Peyer's patch (tissue), 4 donors: ENCODE data around the gene FHL3. TPM values are rescaled to one million over a fixed set of nuclear protein-coding genes. Genes with fewer than 3 reads are reported as not detected.
"Not testable (repeated sequence)": the region's sequence is repeated elsewhere in the genome, so short reads cannot be mapped to it uniquely, and the experiment has no call there.

Source experiments
- DNase-seq, 3 donors: peaks; one replicate each; pipeline ENCODE4 v3.0.0-alpha.2; 2017 to 2019
- H3K27ac ChIP-seq, 4 donors: fragments of 200-600 bp; sonication (generic); one replicate each; pipeline ENCODE4 v1.5.1; 2016 to 2019
- H3K27me3 ChIP-seq, 2 donors: fragments of 200-600 bp; sonication (generic); one replicate each; pipeline ENCODE4 v1.5.1; 2019
- H3K36me3 ChIP-seq, 3 donors: fragments of 200-600 bp; sonication (generic); one replicate each; pipeline ENCODE4 v1.5.1; 2016 to 2019
- H3K4me1 ChIP-seq, 4 donors: fragments of 200-600 bp; sonication (generic); one replicate each; pipeline ENCODE4 v1.5.1; 2016 to 2019
- H3K4me3 ChIP-seq, 4 donors: fragments of 200-600 bp; sonication (generic); 1 replicate in 3 of 4; 2 replicates in 1 of 4; pipeline ENCODE4 v1.5.1; 2016 to 2019; ENCODE audit warnings: mild to moderate bottlenecking in 1 of 4
- H3K9me3 ChIP-seq, 4 donors: fragments of 200-600 bp; sonication (generic); one replicate each; pipeline ENCODE4 v1.5.1; 2016 to 2019; ENCODE audit warnings: mild to moderate bottlenecking in 1 of 4
- POLR2A ChIP-seq, 2 donors: fragments of 450-650 bp; IDR thresholded peaks; one replicate each; pipeline ENCODE4 v1.5.1; 2017; ENCODE audit warnings: antibody characterized with exemption in 2 of 2, mild to moderate bottlenecking in 2 of 2, moderate library complexity in 2 of 2
- total RNA-seq, 4 donors: library from RNA; depleted of rRNA; stranded (reverse); fragments of >200 nt; gene quantifications; one replicate each; pipeline ENCODE4 v1.1.0, GENCODE V29; 2016
- TF ChIP-seq, protein P1 (sequence below), 6 experiments: fragments of 450-650 bp in 4 of 6; fragments of 200-600 bp in 2 of 6; sonication (generic) in 1 of 6; IDR thresholded peaks; one replicate each; pipeline ENCODE4 v1.5.1; 2017 to 2019; ENCODE audit warnings: antibody characterized with exemption in 6 of 6, mild to moderate bottlenecking in 3 of 6, moderate library complexity in 1 of 6

FHL3 gene
- total RNA-seq, 4 donors from 2014 or later, result 3.3 to 13.2 (median 4.9) TPM

DNA sequence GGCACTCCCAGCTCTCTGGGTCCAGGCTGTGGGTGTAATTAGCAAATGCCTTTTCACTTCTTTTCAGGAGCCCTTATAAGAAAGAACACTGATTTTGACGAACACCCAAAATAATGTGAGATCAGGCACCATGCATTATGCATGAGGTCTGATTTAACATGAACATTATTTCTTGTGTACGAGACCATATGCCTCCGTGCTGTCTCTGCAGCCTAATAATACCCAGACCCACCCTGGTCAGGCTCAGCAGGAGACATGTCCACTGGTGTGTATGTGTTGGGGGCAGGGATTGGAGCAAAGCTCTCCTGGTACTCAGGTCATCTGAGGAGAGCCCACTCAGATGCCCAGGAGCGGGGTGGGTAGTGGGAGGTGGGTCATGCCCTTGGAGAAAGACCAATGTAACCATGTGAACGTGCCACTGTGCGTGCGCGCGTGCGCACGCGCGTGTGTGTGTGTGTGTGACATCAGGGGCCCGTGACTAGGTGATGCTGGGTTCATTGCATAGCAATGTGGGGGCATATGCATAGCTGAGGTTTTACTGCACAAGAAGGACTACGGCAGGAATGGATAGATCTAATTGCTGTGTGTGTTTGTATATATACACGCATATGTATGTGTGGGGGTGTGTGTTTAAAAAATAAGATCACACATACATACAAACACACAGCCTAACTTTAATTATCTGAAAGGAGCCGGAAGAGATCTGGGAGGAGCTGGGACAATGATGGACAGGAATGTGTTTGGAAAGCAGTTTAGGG, 34.2 kb upstream of the FHL3 start:
- Histone ChIP-seq H3K9me3 (no peaks in the 10 kb centered on the region), H3K27me3 (peaks cover 0 to 21% of the 10 kb centered on the region in 2 donors), H3K27ac (no peak overlapping the region), H3K36me3 (no peaks in the 10 kb centered on the region), H3K4me1 (peaks cover 0 to 4% (median 0%) of the 10 kb centered on the region in 4 donors), H3K4me3 (no peak overlapping the region)
- no peak for TF ChIP-seq POLR2A (IDR thresholded peaks at IDR 0.05)
- DNase-seq, result no peak

DNA sequence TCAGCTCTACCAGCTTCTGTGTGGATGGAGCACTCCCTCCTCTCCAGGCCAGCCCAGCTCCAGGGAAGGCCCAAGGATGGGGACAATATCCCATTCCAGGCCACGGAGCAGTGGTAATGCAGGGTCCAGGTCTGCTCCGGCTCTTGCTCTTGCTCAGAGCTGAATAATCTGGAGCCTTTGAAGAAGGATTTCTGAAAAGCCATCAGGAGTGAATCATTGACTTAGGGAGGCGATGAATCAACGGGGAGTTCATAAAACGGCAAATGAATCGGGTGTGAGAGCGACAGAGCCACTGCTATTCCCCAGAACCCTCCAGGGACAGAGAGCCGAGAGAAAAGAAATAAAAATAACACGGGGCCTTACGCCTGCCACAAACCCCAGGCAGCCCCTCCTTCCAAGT, 33.5 kb upstream of the FHL3 start:
- H3K9me3 ChIP-seq, result no peaks in the 10 kb centered on the region
- no peak overlapping the region for H3K27ac ChIP-seq
- DNase-seq, result no peak
- no peaks in the 10 kb centered on the region for H3K4me1 ChIP-seq
- TF ChIP-seq POLR2A (IDR thresholded peaks at IDR 0.05), result no peak
- TF ChIP-seq, protein P1, sequence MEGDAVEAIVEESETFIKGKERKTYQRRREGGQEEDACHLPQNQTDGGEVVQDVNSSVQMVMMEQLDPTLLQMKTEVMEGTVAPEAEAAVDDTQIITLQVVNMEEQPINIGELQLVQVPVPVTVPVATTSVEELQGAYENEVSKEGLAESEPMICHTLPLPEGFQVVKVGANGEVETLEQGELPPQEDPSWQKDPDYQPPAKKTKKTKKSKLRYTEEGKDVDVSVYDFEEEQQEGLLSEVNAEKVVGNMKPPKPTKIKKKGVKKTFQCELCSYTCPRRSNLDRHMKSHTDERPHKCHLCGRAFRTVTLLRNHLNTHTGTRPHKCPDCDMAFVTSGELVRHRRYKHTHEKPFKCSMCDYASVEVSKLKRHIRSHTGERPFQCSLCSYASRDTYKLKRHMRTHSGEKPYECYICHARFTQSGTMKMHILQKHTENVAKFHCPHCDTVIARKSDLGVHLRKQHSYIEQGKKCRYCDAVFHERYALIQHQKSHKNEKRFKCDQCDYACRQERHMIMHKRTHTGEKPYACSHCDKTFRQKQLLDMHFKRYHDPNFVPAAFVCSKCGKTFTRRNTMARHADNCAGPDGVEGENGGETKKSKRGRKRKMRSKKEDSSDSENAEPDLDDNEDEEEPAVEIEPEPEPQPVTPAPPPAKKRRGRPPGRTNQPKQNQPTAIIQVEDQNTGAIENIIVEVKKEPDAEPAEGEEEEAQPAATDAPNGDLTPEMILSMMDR (IDR thresholded peaks at IDR 0.05), result no peak
- H3K27me3 ChIP-seq, result peaks cover 0 to 15% of the 10 kb centered on the region in 2 donors
- no peaks in the 10 kb centered on the region for H3K36me3 ChIP-seq
- no peak overlapping the region for H3K4me3 ChIP-seq

DNA sequence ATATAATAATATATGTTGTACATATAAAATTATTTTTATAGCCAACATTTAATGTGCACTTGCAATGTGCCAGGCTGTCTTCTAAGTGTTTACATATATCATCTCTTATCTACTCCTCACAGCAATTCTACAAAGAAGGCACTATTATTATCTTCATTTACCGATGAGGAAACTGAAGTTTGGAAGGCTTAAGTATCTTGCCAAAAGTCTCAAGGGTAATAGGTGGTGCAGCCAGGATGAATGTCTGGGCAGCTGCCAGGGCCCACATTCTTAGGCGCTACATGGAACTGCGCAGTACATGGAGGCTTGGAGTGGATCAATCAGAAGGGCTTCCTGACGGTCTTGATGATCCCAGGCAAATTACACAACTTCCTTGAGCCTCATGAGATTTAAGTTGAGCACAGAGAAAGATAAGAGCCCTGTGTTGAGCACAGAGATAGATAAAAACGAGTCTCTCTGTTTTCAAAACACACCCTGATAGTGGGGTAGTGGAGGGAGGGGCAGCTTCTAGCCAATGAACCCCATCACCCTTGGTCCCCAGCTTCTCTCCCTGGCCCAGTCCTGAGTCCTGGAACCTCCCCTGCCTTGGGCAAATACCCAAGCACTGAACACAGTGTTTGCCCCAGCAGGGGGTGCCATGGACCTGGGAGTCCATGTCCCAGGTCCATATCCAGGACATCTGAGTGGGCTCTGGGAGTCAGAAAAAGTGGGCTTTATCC, 32.1 kb upstream of the FHL3 start:
- TF ChIP-seq POLR2A (IDR thresholded peaks at IDR 0.05), result no peak
- TF ChIP-seq, protein P1 (IDR thresholded peaks at IDR 0.05), result peak in 3 of 6 experiments; percentile 19 to 30 (median 22)
- no peak overlapping the region for H3K4me3 ChIP-seq
- no peaks in the 10 kb centered on the region for H3K36me3 ChIP-seq
- H3K27ac ChIP-seq, result no peak overlapping the region
- H3K9me3 ChIP-seq, result no peaks in the 10 kb centered on the region
- no peak for DNase-seq
- H3K4me1 ChIP-seq, result no peaks in the 10 kb centered on the region
- no peaks in the 10 kb centered on the region for H3K27me3 ChIP-seq

DNA sequence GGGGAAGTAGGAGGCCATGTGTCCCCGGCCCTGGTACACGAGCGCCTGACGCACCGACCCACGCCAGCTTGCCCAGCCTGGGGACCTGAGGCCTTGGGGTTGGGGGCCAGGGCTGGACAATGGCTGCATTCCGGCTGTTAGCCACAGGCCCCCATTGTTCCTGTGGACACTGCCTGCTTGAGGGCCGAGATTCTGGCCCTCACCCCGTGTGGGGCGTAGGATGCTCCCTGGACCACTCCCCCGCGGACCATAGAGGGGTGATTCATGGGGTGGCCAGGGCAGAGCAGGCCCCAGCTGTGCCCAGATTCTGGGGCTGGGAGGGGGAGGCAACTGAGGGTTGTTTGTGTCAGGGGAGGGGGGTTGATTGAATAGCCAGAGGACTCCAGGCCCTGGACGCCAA, 29.6 kb upstream of the FHL3 start:
- Histone ChIP-seq H3K27ac (no peak overlapping the region), H3K27me3 (no peaks in the 10 kb centered on the region), H3K36me3 (no peaks in the 10 kb centered on the region), H3K9me3 (no peaks in the 10 kb centered on the region), H3K4me3 (no peak overlapping the region), H3K4me1 (peaks cover 0 to 11% (median 4%) of the 10 kb centered on the region in 4 donors)
- no peak for DNase-seq
- TF ChIP-seq POLR2A (IDR thresholded peaks at IDR 0.05), result no peak
- TF ChIP-seq, protein P1 (IDR thresholded peaks at IDR 0.05), result no peak

DNA sequence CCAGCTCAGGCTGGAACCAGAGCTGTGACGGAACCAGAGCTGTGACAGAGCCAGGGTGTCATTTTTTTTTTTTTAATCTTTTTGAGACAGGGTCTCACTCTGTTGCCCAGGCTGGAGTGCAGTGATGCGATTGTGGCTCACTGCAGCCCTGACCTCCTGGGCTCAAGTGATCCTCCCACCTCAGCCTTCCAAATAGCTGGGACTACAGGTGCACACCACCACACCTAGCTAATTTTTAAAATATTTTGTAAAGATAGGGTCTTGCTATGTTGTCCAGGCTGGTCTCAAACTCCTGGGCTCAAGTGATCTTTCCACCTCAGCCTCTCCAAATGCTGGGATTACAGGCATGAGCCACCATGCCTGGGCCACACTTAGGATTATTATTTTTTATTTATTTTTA, 27.7 kb upstream of the FHL3 start:
- not testable (repeated sequence) for H3K4me3 ChIP-seq, DNase-seq, H3K36me3 ChIP-seq, H3K27me3 ChIP-seq, H3K9me3 ChIP-seq, H3K27ac ChIP-seq
- peaks cover 0 to 18% (median 6%) of the 10 kb centered on the region in 4 donors for H3K4me1 ChIP-seq

DNA sequence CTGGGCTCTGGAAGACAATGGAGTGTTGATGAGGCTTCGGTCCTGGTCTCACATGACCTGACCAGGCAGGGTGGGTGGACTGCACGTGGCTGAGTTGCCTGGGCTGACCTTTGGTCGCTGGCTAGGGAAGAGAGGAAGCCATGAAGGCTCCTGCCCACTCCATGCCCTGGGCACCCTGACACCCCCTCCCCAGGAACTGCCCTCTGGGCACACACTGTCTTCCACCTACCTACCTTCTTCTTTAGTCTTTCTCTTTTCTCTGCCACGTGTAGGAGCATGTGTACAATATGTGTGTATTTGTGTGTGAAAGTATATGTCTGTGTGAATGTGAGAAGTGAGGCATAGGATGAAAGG, 26.2 kb upstream of the FHL3 start:
- no peaks in the 10 kb centered on the region for H3K9me3 ChIP-seq
- DNase-seq, result no peak
- no peak overlapping the region for H3K27ac ChIP-seq
- H3K4me1 ChIP-seq, result peaks cover 0 to 18% (median 6%) of the 10 kb centered on the region in 4 donors
- TF ChIP-seq, protein P1 (IDR thresholded peaks at IDR 0.05), result no peak
- TF ChIP-seq POLR2A (IDR thresholded peaks at IDR 0.05), result no peak
- no peaks in the 10 kb centered on the region for H3K36me3 ChIP-seq
- no peak overlapping the region for H3K4me3 ChIP-seq
- H3K27me3 ChIP-seq, result no peaks in the 10 kb centered on the region
